GM04504 (cell line): ENCODE results near the gene IFITM1.
"Not testable (repeated sequence)": the region's sequence is repeated elsewhere in the genome, so short reads cannot be mapped to it uniquely, and the experiment has no call there.

ENCODE experiments used
- DNase-seq: peaks from one replicate; pipeline ENCODE4 v3.0.0-alpha.2; 2012; ENCODE audit warnings: low read depth

IFITM1 gene

DNA sequence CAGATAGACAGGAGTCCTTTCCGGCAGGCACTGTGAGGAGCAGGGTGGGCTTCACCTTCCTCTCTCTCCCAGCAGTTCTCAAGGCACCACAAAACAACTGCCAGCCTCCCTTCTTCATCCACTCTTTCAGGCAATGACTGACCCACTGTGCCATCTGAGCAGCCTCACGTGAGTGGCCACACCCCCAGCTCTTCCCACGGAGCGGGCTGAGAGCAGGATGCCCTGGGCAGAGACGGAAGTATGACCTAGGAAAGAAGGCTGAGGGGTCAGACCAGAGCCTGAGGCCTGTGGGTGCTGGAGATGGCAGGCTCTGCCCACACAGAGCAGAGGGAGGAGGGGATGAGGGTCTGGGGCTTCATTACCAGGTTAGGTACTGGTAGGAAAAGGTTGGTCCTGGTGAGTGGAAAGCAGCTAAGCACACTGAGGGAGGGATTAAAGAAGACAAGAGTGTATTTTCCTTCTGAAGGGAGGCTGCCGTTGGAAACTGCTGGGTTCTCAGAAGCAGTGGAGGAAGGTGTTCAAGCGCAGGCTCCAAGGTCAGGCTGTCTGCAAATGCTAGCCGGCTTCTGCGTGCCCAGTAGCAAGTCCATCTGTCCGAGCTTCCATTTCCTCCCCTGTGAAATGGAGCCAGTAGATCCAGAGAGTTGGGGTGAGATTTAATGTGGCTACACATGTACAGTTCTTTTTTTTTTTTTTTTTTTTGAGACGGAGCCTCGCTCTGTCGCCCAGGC, 31.0 kb upstream of the IFITM1 start:
- DNase-seq, result no peak

DNA sequence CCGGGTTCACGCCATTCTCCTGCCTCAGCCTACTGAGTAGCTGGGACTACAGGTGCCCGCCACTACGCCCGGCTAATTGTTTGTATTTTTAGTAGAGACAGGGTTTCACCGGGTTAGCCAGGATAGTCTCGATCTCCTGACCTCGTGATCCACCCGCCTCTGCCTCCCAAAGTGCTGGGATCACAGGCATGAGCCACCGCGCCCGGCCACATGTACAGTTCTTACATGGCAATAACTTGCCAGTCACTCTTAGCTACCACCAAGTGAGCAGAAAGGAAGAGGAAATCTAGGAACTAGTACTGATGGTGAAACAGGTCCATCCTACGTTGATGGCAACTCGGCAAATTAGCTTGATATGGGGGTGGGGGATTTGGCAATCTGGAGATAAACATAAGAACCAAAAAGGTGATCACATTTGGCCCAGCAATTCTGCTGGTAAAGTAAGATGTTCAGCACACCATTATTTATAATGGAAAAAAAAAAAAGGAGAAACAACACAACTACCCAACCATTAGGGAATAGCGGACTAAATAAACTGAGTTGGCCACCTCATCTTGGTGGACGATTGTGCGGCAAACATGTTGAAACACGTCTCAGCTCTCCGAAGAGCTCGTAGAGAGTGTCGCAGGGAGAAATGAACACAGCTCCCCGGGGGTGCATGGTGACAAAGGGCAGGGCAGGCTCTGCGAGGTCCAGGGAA, 30.3 kb upstream of the IFITM1 start:
- no peak for DNase-seq

DNA sequence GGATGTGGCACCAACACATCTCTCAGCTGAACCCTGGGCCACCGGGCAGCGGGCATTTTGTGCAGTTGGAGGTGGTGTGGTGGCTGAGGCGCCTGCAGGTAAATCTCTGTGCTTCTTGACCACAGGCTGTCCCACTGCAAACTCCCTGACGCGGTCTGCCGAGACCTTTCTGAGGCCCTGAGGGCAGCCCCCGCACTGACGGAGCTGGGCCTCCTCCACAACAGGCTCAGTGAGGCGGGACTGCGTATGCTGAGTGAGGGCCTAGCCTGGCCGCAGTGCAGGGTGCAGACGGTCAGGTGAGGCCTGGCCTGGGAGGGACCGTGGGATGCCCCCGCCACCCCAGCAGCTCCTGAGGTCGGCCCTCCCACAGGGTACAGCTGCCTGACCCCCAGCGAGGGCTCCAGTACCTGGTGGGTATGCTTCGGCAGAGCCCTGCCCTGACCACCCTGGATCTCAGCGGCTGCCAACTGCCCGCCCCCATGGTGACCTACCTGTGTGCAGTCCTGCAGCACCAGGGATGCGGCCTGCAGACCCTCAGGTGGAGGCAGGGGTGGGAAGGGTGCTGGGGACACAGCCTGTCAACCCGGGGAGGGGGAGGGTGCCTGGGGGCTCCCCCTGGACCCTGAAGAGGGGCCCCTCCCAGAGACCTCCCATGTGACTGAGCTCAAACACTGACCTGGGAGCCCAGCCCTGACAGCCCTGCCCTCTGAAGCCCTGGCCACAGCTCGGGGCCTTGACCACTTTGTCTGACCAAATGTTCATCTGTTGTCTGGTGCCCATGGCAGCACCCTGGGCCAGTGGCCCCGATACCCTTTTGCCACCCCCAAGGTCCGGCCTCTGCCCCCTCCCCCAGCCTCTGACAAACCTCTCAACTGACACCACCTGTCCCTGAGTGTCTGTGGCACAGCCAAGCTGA, 29.5 kb upstream of the IFITM1 start:
- DNase-seq, result no peak

DNA sequence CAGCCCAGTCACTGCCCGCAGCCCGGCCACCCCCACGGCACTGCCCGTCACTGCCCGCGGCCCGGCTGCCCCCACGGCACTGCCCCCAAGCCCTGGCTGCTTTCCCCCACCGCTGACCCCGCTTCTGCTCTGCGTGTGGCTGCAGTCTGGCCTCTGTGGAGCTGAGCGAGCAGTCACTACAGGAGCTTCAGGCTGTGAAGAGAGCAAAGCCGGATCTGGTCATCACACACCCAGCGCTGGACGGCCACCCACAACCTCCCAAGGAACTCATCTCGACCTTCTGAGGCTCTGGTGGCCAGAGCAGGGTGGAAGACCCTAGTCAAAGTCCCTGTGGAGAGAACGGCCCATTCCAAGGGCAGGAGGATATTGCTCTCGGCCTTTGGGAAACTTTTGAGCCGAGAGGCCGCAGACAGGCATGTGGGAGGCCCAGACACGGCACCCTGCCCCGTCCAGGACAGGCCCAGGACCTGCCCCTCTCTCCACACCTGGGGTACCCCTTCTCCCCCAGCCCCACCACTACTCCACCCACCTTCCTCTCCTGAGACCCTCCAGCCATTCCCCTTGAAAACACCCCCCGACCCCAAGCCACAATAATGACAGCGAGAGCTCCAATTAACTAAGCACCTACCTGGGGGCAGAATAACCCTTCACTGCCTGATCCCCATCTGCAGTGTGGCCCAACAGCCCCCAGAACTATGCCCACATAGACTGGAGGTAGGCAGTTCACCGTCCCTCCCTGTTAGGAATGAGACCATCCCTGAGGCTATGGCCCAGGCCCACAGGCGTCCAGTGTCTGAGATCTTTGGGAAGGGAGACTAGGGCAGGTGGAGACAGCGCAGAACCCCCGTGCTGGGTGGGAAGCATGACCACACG, 28.6 kb upstream of the IFITM1 start:
- no peak for DNase-seq

DNA sequence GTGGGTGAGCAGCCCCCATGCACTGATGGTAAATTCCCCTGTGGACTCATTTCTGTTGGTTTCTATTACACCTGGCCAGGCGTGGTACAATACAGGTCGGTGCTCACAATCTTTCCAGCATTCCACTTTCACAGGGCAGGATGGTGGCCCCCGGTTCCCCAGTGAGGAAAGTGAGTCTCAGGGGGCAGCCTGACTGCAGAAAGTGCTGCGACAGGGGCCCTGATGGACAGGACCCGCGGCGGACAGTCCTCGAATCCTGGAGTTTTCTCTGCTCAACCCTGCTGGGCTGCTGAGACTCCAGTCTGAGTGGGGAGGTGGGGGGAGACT, 28.0 kb upstream of the IFITM1 start:
- DNase-seq, result no peak

DNA sequence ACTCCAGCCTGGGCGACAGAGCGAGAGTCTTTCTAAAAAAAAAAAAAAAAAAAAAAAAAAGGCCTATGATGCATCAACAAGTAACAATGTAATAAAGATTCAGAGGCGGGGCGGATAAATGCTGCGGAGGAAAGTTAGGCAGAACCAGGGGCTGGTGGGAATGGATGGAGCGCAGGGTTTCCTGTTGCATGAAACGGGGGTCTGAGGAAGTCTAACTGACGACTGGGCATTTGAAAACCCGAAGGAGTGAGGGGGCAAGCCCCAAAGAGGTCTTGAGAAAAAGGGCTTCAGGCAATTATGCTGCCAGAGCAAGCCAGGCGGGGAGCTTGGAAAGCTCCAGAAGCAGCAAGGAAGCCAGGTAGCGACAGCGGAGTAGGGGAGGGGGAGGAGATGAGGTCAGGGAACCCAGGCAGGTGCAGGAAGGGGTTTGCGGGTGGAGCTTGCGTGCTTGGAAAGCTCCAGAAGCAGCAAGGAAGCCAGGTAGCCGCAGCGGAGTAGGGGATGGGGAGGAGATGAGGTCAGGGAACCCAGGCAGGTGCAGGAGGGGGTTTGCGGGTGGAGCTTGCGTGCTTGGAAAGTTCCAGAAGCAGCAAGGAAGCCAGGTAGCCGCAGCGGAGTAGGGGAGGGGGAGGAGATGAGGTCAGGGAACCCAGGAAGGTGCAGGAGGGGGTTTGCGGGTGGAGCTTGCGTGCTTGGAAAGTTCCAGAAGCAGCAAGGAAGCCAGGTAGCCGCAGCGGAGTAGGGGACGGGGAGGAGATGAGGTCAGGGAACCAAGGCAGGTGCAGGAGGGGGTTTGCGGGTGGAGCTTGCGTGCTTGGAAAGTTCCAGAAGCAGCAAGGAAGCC, 26.6 kb upstream of the IFITM1 start:
- not testable (repeated sequence) for DNase-seq

DNA sequence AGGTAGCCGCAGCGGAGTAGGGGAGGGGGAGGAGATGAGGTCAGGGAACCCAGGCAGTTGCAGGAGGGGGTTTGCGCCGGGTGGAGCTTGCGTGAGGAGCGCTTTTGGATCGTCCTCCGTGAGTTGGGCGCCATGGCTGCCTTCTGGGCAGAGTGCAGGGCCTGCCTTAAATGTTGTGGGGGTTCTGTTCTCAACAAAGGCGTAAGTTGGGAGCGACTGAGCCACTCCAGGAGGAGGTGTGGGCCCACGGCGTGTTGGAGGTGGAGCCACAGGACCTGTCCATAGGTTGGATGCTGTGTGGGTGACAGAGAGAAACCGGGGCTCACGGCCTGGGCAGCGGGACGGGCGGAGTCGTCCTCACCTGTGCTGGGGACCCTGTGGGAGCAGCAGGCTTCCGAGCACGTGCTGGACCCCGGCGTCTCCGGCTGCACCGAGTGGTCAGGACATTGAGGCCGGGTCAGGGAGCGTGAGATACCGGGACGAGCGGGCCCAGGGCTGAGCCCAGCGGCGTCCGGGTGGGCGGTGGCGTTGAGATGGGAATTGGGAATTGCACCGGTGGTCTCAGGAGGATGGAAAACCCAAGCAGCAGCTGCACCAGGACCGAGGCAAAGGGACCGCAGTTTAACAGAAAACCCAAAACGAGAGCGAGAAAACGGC, 25.9 kb upstream of the IFITM1 start:
- DNase-seq, result no peak

DNA sequence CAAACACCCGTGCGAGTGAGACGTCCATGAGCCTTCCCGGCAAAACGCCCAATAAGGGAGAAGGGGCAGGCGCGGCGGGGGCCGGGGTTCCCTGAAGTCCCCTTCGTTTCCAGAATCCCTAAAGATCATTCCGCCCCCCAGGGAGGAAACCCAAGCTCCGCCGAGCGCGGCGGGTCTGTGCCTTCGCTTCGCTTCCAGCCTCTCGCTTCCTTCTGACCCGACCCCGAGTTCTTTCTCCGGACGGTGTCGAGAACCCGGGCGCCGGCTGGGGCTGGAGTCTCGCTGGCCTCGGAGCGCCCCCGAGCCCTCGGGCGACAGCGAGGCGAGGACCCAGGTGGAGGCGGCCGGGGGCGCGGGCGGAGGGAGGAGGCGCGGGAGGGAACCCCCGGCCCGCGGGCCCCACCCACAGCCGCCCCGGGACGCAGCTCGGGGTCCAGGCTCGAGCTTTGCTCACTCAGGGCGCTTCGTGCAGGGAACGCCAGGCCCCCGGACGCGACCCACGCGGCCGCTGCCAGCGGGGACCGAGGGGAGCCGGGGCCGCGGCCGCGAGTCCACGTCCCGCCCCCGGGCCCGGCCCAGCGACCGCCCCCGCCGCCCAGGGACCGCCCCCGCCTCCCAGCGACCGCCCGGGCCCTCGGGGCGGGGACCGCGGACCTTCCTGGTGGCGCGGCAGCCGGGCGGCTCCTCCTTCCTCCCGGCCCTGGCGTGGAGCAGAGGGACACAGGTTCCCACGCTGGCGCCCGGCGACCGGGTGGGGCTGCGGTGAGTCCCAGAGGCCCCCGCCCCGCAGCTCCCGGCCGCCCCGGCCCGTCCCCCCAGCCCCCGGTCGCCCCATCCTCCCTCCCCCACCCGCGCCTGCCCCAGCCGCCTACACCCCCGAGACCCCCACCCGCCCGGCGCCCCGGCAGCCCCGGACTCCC, 25.1 kb upstream of the IFITM1 start, which contains the start of gene PGGHG:
PGGHG (plus strand) TSS at position 649 of the 920 bp plus-strand sequence. CDS start 691 bp downstream, outside the sequence.
- DNase-seq, result no peak

DNA sequence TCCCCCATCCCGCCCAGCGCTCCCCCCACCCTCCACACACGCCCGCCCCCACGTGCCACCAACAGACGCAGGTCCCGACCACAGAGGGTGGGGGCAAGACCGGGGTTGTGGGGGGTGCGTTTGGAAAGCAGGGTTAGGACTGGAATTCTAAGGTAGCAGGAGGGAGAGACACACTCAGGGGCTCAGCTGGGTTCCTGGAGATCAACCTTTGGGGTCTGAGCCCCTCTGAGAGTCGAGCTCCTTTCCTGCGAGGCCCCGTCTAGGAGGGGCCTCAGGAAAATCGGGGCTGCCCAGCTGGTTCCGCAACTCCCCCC, 24.5 kb upstream of the IFITM1 start:
- DNase-seq, result no peak

DNA sequence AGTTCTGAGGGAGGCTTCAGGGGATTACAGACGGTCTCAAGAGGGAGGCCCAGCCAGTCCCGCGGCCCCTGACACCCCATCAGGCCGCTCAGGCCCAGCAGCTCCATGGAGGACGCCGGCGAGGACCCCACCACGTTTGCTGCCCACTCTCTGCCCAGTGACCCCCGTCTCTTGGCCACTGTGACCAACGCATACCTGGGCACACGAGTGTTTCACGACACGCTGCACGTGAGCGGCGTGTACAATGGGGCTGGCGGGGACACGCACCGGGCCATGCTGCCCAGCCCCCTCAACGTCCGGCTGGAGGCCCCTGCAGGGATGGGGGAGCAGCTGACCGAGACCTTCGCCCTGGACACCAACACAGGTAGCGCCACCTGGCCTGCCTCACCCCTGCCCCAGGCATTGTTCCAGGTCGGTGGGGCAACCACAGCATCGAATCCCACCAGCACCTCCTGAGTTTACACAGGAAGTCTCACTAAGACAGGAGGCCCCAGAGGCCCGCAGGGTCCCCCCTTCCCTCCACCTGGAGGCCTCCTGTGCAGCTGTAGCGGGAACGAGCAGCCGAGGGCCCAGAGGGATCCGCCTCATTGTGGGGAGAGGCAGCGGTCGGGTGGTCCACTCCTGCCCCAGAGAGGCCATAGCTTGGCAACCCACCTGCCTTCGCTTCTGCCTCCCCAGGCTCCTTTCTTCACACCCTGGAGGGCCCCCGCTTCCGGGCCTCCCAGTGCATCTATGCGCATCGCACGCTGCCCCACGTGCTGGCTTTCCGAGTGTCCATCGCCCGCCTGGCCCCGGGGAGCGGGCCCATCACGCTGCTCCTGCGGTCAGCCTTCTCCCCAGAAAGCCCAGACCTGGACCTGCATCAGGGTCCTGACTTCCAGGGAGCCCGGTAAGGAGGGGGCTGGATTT, 23.9 kb upstream of the IFITM1 start:
- DNase-seq, result no peak

DNA sequence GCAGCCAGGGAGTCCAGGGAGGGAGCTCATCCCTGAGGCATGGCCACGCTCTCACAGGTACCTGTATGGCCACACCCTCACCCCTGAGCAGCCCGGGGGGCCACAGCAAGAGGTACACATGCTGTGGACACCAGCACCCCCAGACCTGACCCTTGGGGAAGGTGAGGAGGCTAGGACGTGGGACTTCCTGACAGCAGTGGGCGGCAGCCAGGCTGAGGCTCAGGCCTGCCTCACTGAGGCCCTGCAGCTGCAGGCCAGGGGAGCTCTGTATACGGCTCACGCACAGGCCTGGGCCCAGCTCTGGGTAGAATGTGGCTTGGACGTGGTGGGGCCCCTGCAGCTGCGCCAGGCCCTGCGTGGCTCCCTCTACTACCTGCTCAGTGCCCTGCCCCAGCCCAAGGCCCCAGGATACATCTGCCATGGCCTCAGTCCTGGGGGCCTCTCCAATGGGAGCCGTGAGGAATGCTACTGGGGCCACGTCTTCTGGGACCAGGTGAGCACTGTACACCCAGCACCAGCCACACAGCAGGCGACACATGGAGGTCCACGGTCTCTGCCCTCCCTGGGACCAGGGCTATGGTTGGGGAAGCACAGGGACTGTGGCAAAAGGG, 23.1 kb upstream of the IFITM1 start:
- no peak for DNase-seq

DNA sequence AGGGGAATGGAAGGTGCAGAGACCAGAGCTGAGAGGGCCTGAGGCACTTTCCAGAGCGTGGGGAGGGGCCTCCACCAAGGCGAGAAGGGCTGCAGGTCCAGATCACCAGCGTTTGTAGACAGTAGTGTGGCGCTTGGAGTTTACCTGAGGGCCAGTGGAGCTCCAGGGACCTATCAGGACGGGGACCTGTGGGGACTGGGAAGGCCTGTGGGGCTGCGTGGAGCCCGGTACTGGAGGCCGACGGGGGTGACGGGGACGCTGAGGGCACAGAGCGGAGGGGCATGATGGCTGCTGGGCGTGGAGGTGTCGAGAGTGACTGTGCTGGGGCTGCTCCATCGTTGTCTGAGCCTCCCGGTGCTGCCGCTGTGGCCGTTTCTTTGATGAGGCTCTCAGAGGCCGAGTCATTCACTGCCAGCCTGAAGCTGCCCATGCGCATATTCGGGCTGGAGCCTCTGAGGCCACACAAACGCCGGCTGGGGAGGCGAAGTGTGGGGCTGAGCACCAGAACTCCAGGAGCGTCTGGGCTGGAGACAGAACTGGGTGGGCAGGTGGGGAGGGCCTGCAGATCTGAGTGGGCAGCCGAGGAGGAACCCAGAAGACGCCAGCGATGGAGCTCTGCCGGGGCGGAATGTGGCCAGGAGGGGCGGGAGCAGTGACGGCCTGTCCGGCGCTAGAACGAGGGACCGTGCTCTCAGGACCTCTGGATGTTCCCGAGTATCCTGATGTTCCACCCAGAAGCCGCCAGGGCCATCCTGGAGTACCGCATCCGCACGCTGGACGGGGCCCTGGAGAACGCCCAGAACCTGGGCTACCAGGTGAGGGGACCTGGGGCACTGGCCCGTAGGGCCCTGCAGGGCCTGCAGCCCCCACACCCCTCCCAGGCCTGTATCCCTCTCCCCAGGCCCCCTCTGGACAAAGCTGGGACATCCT, 22.3 kb upstream of the IFITM1 start:
- DNase-seq, result no peak

DNA sequence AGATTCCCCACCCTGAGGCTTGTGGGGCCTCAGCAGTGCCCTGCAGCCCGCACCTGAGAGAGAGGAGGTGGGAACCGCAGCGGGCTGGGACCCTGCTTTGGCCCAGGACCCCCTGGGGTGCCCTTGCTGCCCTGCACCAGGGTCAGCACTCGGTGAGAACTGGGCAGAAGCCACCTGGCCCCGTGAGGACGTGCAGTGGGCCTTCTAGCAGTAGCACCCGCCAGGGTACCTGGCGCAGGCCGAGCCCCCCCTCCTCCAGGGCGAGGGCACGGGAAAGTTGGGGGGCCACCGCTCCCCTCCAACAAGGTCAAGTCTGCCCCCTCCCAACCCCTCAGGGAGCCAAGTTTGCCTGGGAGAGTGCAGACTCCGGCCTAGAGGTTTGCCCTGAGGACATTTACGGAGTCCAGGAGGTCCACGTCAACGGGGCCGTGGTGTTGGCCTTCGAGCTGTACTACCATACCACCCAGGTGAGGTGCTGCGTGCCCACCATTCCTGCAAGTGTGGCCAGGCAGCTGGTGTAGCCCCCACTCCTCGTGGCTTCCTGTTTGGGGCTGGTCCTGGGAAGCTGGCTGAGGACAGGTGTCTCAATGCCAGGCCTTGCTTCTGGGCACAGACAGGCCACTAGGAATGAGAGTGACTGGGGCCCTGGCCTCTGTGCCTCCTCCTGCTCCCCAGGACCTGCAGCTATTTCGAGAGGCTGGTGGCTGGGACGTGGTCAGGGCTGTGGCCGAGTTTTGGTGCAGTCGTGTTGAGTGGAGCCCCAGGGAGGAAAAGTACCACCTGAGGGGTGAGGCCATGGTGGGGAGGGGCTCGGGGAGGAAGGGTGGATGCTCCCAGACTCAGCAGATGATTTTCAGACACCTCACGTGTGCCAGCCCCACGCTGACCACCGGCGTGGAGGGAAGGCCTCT, 21.4 kb upstream of the IFITM1 start:
- no peak for DNase-seq

DNA sequence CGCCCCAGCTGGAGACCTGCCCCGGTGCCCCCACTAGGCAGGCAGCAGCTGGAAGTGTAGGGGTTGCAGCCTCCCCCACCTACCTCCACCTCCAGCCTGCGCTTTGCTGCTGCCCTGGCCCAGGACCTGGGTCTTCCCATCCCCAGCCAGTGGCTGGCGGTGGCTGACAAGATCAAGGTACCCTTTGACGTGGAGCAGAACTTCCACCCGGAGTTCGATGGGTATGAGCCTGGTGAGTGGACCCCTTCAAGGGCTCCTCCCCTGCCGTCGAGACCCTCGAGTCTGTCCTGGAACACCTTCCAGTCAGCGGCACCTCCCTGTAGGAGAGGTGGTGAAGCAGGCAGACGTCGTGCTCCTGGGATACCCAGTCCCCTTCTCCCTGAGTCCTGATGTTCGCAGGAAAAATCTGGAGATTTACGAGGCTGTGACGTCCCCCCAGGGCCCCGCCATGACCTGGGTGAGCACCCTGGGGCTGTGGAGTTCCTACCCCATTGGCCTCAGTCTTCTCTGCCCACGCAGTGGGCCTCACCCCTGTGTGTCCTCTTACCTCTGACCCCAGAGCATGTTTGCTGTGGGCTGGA, 20.5 kb upstream of the IFITM1 start:
- DNase-seq, result no peak
